Fibroblast of the conjunctiva (primary cell): ENCODE data around the gene ST6GALNAC2.
"Not testable (repeated sequence)": the region's sequence is repeated elsewhere in the genome, so short reads cannot be mapped to it uniquely, and the experiment has no call there.

Experiments used
- DNase-seq: peaks from one replicate; pipeline ENCODE4 v3.0.0-alpha.2; 2010; ENCODE audit warnings: low read depth

The ST6GALNAC2 gene

DNA sequence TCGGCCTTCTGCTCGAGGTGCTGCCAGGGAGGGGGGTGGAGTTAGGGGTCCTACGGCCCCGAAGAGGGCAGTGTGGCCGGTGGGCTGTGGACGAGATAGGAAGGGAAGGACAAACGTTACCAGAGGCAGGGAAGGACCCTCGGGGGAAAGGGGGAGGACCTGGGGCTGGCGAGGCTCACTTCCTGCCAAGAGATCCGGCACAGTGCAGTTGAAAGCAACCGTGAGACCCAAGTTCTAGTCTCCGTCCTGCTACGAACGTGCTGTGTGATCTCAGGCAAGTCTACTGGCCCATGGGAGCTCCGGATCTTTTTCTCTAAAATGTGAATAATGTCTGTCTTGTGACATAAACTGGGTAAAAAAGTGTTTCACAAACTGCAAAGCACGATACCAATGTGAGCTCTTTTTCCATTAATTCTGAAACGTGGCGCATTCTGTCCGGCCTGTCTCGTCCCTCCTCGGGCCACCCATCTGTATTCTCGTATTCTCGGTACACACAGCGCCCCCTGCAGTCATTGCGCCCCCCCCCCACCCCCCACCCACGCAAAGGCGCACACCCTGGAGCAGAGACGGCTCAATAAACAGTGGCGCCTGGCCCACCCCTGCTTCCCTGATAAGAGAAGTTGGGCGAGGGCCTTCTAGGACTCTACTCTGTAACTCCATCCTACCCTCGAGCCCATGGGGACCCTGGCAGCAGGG lies 57.0 kb downstream of the ST6GALNAC2 start:
- DNase-seq: no peak

DNA sequence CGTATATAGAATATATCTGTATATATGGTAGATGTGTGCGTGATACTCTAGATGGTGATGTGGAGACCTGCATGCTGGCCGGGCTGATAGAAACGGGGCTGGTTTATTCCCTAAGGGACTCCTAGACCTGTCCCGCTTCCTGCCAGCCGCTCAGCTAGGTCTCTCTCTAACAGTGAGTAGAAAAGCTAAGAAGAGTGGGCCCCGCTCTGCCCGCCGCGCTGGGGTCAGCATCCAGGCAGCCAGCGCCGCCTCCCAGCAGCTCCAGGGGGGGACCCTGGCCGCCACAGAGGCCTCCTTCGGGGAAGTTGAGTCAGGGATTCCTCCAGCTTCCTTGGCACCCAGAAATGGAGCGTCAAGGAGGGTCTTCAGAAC lies 57.5 kb downstream of the ST6GALNAC2 start:
- DNase-seq: no peak

GRCh38 chr17:76527430-76528111 lies 58.1 kb downstream of the ST6GALNAC2 start:
- DNase-seq: no peak

DNA sequence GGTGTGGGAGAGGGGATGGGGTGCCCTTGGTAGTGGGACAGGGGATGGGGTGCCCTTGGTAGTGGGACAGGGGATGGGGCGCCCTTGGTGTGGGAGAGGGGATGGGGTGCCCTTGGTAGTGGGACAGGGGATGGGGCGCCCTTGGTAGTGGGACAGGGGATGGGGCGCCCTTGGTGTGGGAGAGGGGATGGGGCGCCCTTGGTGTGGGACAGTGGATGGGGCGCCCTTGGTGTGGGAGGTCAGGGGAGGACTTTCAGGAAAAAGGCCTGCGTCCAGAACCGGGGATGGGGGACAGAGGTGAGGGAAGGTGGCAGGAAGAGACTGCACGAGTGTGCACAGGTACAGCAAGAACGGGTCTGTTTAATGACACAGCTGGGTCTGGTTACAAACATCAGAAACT lies 58.6 kb downstream of the ST6GALNAC2 start:
- not testable (repeated sequence) for DNase-seq

DNA sequence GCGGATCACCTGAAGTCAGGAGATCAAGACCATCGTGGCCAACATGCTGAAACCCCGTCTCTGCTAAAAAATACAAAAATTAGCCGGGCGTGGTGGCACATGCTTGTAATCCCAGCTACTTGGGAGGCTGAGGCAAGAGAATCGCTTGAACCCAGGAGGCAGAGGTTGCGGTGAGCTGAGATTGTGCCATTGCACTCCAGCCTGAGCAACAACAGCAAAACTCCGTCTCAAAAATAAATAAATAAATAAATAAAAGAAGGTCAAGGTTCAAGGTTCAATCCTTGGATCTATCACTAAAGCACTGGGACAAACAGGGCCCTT lies 60.2 kb downstream of the ST6GALNAC2 start:
- not testable (repeated sequence) for DNase-seq

- no peak for DNase-seq
Measured at GRCh38 chr17:76524598-76525512, 60.8 kb downstream of the ST6GALNAC2 start.

- no peak for DNase-seq
Measured at GRCh38 chr17:76523084-76524037, 62.3 kb downstream of the ST6GALNAC2 start.

DNA sequence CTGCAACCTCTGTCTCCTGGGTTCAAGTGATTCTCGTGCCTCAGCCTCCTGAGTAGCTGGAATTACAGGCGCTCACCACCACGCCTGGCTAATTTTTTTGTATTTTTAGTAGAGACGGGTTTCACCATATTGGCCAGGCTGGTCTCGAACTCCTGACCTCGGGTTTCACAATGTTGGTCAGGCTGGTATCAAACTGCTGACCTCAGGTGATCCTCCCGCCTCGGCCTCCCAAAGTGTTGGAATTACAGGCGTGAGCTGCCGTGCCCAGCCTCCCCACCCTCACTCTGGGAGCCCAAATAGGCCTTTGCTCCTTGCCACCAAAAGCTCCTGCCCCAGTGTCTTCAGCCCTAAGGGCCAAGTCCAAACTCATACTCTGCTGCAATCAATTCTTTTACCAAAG lies 64.0 kb downstream of the ST6GALNAC2 start:
- DNase-seq: not testable (repeated sequence)

- DNase-seq: no peak
Measured at GRCh38 chr17:76521262-76521661, 64.4 kb downstream of the ST6GALNAC2 start.

DNA sequence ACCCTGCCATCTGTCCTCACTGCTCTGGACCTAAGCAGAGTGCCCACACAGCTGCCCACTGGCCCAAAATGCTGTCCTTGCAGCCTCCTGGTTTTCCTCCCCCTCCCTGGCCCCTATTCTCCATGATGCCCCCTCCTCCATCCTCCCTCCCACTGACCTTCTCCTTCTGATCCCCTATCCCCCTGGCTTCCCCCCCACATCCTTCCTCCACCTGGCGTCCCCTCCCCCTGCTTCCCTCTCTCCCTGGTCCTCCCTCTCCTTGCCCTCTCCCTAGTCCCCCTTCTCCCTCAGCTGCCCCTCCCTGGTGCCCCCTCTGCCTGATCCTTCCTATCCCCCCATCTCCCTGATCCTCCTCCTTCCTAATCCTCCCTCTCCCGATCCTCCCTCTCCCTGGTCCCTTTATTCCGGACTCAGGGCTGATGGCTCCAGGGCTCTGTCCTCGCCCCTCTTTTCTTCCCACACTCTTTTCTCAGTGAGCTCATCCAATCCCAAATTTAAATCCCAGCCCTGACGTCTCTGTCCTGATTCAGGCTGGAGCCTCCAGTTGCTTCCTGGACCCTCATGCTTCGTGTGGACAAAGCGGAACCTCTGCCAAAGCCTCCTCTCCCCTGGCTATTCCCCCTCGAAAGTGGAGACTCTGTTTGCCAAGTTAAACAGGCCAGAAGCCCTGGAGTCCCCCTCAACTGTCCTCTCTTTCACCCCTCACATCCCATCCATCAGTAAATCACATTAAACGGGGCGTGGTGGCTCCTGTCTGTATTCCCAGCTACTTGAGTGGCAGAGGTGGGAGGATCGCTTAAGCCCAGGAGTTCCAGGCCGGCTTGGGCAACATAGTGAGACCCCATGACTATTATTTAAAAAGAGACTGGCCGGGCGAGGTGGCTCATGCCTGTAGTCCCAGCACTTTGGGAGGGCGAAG lies 66.4 kb downstream of the ST6GALNAC2 start:
- no peak for DNase-seq

DNA sequence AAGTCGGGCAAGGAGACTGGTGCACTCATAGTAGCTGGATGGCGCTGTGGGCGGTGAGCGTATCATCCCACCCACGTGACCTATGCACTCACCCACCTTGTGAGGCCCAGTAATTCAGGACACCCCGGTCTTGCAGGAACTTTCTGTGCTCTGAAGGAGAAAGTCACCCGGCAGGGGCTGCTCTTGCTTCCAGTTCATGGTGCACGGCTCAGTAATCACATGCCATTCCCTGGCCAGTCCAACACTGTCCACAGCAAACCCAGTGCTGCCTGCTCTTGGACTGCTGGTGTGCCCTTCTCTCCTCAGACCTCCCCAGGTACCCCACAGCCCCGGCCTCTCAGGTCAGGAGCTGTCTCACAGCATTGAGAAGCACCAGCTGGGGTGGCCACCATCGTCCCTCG lies 68.0 kb downstream of the ST6GALNAC2 start:
- DNase-seq: no peak
